Ovary (tissue), 3 donors: ENCODE data around the gene ASIC4.

ENCODE experiments used
- CTCF ChIP-seq, 3 donors: fragments of 450-650 bp in 2 of 3; fragments of 200-600 bp in 1 of 3; IDR thresholded peaks; one replicate each; pipeline versions ENCODE4 v1.5.1 to v1.8.0; 2016 to 2022; ENCODE audit warnings: antibody characterized with exemption in 3 of 3, mild to moderate bottlenecking in 1 of 3
- EP300 ChIP-seq: sonication (generic); formaldehyde crosslinking; IDR thresholded peaks from one replicate; pipeline ENCODE4 v1.6.1; 2017; ENCODE audit warnings: antibody characterized with exemption
- POLR2A ChIP-seq: fragments of 450-650 bp; IDR thresholded peaks from one replicate; pipeline ENCODE4 v1.6.1; 2017; ENCODE audit warnings: antibody characterized with exemption, mild to moderate bottlenecking, moderate library complexity
- donor health status: DM: no; HTN: no; CAD: no.

GRCh38 chr2:219545943-219546352, 31.7 kb downstream of the ASIC4 start:
- no peak for TF ChIP-seq CTCF (IDR thresholded peaks at IDR 0.05)
- TF ChIP-seq EP300, result no peak
- TF ChIP-seq POLR2A, result no peak
